ENCODE data around the gene MKRN2OS. TPM values are rescaled to one million over a fixed set of nuclear protein-coding genes. Genes with fewer than 3 reads are reported as not detected.

The MKRN2OS gene
- not detected in 2 replicates for total RNA-seq

GRCh38 chr3:12545473-12545791, at the start of gene MKRN2OS:
MKRN2OS (minus strand) TSS chr3:12545499; CDS start chr3:12545464, 35 bp downstream.

DNA sequence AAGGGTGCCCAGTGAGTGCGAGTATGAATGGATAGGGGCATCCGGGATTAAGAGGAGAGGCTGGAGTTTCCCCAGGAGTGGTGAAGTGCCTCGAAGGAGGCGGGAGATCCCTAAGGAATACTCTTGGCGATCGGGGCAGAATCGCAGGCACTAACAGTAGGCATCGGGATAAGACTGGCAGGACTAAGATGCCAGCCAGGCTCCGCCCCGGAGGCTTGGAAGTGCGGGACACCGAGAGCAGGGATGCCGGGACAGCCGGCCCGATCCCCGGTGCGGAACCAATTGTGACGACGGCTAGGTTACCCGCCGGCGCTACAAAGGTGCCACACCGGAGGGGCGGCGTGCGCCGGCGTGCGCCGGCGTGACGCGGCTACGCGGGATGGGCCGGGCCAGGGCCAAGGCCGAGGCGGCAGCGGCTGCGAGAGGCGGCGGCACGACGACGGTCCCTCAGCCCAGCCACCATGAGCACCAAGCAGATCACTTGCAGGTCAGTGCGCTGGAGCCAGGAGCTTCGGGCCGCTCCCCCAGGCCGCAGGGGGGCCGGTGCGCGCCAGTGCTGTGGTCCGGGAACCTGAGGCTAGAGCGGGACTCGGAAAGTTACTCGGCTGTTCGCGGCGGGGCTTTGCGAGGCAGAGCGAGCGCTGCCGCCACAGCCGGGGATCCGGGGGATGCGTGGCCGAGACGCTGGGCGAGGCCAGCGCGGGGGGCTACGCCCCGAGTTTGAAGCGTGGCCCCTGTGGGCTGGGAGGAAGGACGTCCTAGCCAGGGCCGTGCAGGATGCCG, 11.6 kb upstream of the MKRN2OS start, which contains the start of gene MKRN2:
TSS of gene MKRN2 (plus strand) at position 398 of the 783 bp plus-strand sequence. CDS start at position 462, 64 bp downstream.

Other genes with a start within 250 kb of the MKRN2OS start
- gene TSEN2, start 61.0 kb downstream of the MKRN2OS start, total RNA-seq = 15.9 and 19.3 TPM in 2 replicates
- 37.0 and 41.9 TPM in 2 replicates for gene MKRN2, start 11.6 kb upstream of the MKRN2OS start, total RNA-seq
- gene RAF1, start 118.6 kb upstream of the MKRN2OS start, total RNA-seq = 72.2 and 75.8 TPM in 2 replicates
- gene TMEM40, start 213.8 kb upstream of the MKRN2OS start, total RNA-seq = 0.34 TPM in 1 of 2 replicates, not detected in the other

All from bronchus fibroblast of lung (primary cell).